GM20000 (cell line): Measurements from ENCODE around the gene ELP1.

Experiments
- DNase-seq: peaks from one replicate; pipeline ENCODE4 v3.0.0; 2012; ENCODE audit warnings: low spot score
- TF ChIP-seq, protein P1 (sequence below): IDR thresholded peaks from 2 replicates; pipeline ENCODE4 v1.5.1; 2012; ENCODE audit warnings: mild to moderate bottlenecking, control low read depth; ENCODE audit errors: extremely low read depth, missing control alignments

Gene ELP1

DNA sequence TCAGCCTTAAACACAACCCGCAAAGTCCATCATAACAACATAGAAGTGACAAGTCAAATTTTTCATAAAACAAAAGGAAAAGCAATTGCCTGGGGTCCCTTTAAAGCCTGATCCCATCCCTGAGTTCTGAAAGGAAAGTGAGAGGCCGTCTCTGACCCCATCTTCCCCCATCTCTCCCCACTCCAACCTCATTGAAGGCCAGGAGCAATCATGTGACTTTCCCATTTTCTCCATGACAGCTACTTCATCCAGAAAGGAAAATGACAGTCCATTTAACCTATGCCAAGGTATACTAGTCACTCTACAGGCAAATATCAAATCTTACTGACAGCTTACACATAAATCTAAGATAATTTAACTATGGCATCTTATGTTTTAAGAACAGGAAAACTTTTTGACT lies 56.4 kb downstream of the ELP1 start:
- TF ChIP-seq, protein P1, sequence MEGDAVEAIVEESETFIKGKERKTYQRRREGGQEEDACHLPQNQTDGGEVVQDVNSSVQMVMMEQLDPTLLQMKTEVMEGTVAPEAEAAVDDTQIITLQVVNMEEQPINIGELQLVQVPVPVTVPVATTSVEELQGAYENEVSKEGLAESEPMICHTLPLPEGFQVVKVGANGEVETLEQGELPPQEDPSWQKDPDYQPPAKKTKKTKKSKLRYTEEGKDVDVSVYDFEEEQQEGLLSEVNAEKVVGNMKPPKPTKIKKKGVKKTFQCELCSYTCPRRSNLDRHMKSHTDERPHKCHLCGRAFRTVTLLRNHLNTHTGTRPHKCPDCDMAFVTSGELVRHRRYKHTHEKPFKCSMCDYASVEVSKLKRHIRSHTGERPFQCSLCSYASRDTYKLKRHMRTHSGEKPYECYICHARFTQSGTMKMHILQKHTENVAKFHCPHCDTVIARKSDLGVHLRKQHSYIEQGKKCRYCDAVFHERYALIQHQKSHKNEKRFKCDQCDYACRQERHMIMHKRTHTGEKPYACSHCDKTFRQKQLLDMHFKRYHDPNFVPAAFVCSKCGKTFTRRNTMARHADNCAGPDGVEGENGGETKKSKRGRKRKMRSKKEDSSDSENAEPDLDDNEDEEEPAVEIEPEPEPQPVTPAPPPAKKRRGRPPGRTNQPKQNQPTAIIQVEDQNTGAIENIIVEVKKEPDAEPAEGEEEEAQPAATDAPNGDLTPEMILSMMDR = no peak
- DNase-seq = no peak

DNA sequence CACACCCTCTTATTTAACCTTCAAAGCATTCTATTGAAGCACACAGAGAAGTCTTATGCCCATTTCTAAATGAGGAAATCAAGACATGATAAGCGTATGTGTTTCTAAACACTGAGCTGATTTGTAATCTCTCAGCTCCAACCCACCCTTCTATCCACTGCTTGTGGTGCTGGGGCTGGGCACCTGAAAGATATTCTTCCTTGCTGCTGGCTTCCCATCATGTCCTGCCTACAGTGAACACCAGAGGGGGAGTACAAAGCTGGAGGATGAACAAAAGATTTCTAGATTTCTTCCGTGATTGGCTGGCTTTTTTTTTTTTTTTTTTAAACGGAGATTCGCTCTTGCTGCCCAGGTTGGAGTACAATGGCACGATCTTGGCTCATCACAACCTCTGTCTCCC lies 57.5 kb downstream of the ELP1 start:
- no peak for DNase-seq
- TF ChIP-seq, protein P1 = no peak

DNA sequence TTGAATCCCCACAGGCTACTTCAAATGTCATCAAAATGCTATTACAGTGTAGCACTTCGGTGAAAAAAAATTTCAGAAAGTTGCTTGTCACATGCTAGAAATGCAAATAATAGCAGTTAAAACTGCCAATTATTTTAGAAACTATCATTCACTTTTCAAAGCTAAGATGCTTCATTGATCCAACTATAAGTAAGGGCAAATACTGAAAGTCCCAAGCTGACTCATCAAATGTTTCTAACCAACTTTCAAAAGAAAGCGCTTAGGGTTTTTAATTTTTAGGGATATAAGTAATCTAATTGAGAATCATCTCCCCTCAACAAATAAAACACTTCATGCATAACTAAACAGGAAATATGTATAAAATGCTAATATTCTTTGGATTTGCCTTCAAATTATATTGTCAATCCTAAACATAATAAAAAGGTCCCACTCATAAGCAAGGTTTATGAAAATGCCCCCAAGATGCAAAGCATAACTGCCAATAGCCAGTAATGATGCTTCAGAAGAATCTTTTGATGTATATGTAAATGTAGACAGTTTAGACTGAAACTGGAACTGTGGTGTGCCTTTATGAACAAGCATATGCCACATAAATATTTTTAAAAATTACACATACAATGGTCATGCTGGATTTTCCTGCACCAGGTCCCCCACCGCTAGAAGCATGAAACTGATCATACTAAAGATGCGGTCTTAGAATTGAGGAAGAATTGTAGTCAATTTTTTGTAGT lies 59.7 kb downstream of the ELP1 start:
- DNase-seq = no peak
- TF ChIP-seq, protein P1 = no peak

DNA sequence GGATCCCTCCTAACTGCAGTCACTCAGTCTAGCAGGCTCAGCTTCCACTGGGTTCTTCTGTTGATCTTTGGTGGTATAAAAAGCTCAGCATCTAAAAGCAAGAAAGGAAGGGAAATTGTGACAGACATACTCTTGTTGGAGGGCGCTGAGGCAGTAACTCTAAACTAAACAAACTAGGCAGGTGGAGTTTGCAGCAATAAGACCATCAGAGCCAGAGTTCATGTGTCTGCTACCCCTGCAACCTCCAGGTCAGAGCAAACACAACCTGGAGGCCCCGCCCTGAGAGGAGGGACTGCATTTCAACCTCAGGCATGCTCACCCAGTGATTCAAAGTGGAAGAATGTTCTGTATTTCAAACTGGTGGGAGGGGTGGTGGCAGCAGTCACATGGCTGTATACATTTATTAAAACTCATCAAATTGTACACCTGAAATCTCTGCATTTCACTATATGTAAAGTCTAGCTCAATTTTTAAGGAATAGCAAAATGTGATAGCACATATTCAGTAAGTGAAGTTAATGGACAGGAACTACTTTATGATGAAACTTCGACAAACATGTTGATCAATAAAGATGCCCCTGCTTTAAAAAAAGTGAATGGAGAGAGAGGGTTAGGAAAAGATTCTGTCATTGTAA lies 64.7 kb downstream of the ELP1 start:
- TF ChIP-seq, protein P1 = no peak
- DNase-seq = no peak

DNA sequence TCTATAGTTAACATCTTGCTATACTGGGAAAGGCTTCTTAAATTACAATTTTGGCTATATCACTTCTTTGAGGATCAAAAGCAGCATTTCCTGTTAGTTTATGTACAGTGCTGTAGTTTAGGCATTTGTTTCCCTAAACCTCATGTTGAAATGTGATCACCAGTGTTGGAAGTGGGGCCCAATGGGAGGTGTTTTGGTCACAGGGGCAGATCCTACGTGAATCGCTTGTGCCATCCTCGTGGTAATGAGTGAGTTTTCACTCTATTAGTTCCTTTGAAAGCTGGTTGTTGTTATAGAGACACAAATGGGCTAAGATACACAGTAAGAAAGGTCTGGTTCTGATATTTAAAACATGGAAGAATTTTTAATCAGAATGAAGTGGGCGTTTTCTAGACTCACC lies 66.1 kb downstream of the ELP1 start:
- DNase-seq = no peak
- TF ChIP-seq, protein P1 = no peak

DNA sequence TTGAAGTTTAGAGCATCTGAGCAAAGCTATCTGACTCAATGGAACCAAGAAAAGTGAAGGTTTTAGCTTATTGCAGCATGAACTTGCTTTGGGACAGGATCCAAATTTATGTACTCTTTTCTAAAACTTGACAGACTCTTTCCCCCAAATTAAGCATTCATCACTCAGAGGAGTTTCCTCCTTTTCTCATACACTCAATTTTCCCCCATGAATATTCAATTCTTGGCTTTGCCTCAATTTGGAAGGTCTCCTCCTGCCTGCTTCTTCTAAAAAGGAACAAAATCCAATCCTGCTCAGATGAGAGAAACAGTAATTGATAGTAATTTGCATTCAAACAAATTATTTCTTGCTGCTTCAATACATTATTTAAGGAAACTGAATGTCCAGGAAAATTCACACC lies 66.8 kb downstream of the ELP1 start:
- TF ChIP-seq, protein P1 = no peak
- no peak for DNase-seq

DNA sequence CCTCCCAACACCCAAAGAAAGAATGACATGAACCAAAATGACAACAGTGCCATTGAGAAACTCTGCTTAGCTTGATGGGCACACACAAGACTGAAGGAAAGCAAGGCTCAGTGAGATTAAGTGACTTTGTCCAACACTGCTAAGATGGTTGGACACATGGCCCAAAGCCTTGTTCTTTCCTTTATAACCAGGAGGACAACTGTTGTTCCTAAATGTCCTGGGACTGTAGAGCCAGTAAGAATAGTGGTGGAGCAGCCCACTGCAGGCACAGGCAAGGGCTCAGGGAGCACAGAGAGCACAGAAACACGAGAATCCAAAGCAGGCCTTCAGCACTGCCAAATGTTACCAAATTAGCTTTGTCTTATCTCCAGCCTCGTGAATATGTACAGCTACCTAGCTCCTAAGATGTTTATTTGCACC lies 67.9 kb downstream of the ELP1 start:
- TF ChIP-seq, protein P1 = no peak
- no peak for DNase-seq
